IMR-90 (cell line): ENCODE measurements around the gene AOPEP. TPM values are rescaled to one million over a fixed set of nuclear protein-coding genes. Genes with fewer than 3 reads are reported as not detected.

Experiments
- ATAC-seq: fragments of 200-7000 bp; cut with Tn5 transposase; 2 replicates; pipeline ENCODE4 v1.9.1; 2020; ENCODE audit warnings: low read depth, mild to moderate bottlenecking, moderate library complexity
- BruUV-seq: library from RNA; stranded (reverse); fragments of 400-500 nt; replicated peaks from 2 replicates; lab custom pipeline; 2021; lab: Mats Ljungman, UMichigan
- CTCF ChIA-PET: fragments of 300-600 bp; formaldehyde crosslinking; extraction: SDS; loops from one replicate; lab custom pipeline; 2021; ENCODE audit warnings: antibody characterized with exemption; lab: Yijun Ruan, JAX
- POLR2A ChIA-PET: fragments of 300-600 bp; sonication (Branson Sonifier 250); formaldehyde crosslinking; loops from one replicate; lab custom pipeline; 2022; ENCODE audit warnings: antibody characterized with exemption; ENCODE audit not compliant: unreplicated experiment; lab: Charles Lee
- DNase-seq: peaks from one replicate; pipeline ENCODE4 v3.0.0; 2013
- H2AFZ ChIP-seq: replicated peaks from 2 replicates; pipeline ENCODE3; 2013; ENCODE audit warnings: low read length, mild to moderate bottlenecking; ENCODE audit not compliant: poor library complexity
- H2AK5ac ChIP-seq: 2 replicates; pipeline ENCODE4 v1.6.1; 2013; ENCODE audit warnings: low read depth, low read length, inconsistent platforms
- H2AK9ac ChIP-seq: replicated peaks from 2 replicates; pipeline ENCODE3; 2013; ENCODE audit warnings: mild to moderate bottlenecking, low read depth, low read length, moderate library complexity; ENCODE audit not compliant: poor library complexity
- H2BK120ac ChIP-seq: 2 replicates; pipeline ENCODE4 v1.6.1; 2013; ENCODE audit warnings: low read depth, low read length, inconsistent platforms
- H2BK15ac ChIP-seq: 3 replicates; pipeline ENCODE4 v1.6.1; 2013; ENCODE audit warnings: low read depth, low read length, inconsistent platforms
- H2BK20ac ChIP-seq: 2 replicates; pipeline ENCODE4 v1.6.1; 2013; ENCODE audit warnings: low read depth, mild to moderate bottlenecking, inconsistent platforms, low read length, moderate library complexity
- H2BK5ac ChIP-seq: 2 replicates; pipeline ENCODE4 v1.6.1; 2013; ENCODE audit warnings: mild to moderate bottlenecking, low read depth, low read length, inconsistent platforms; ENCODE audit not compliant: poor library complexity, severe bottlenecking
- H3K14ac ChIP-seq: replicated peaks from 2 replicates; pipeline ENCODE4 v1.6.1; 2013; ENCODE audit warnings: low read depth, low read length, inconsistent platforms
- H3K18ac ChIP-seq: 2 replicates; pipeline ENCODE4 v1.6.1; 2013; ENCODE audit warnings: low read depth, low read length, control low read depth
- H3K23ac ChIP-seq: 2 replicates; pipeline ENCODE4 v1.6.1; 2013; ENCODE audit warnings: low read depth, low read length, inconsistent platforms
- H3K27ac ChIP-seq: 2 replicates; pipeline ENCODE4 v1.5.1; 2013; ENCODE audit warnings: mild to moderate bottlenecking, control low read depth, low read length; ENCODE audit not compliant: insufficient read depth
- H3K27me3 ChIP-seq: 2 replicates; pipeline ENCODE4 v1.6.1; 2013; ENCODE audit warnings: low read length; ENCODE audit not compliant: control insufficient read depth, insufficient read depth
- H3K36me3 ChIP-seq: 2 replicates; pipeline ENCODE4 v1.6.1; 2013; ENCODE audit warnings: low read length, mixed read lengths; ENCODE audit not compliant: control insufficient read depth, insufficient read depth
- H3K4ac ChIP-seq: 2 replicates; pipeline ENCODE4 v1.6.1; 2013; ENCODE audit warnings: low read depth, low read length, inconsistent platforms
- H3K4me1 ChIP-seq: 2 replicates; pipeline ENCODE4 v1.6.1; 2013; ENCODE audit warnings: low read length, mixed read lengths; ENCODE audit not compliant: control insufficient read depth, insufficient read depth
- H3K4me2 ChIP-seq: 2 replicates; pipeline ENCODE4 v1.6.1; 2013; ENCODE audit warnings: low read depth, mild to moderate bottlenecking, control low read depth, low read length, moderate library complexity
- H3K4me3 ChIP-seq: 2 replicates; pipeline ENCODE4 v1.5.1; 2013; ENCODE audit warnings: low read depth, mild to moderate bottlenecking, control low read depth, low read length, moderate library complexity; ENCODE audit not compliant: insufficient read depth
- H3K56ac ChIP-seq: 2 replicates; pipeline ENCODE4 v1.6.1; 2013; ENCODE audit warnings: low read length, inconsistent platforms; ENCODE audit not compliant: insufficient read depth; ENCODE audit errors: extremely low read depth
- H3K79me1 ChIP-seq, 2 experiments: 2 replicates each; pipeline ENCODE4 v1.6.1; 2013; ENCODE audit warnings: low read length in 2 of 2, inconsistent platforms in 1 of 2, low read depth in 1 of 2
- H3K9ac ChIP-seq: 2 replicates; pipeline ENCODE4 v1.6.1; 2013; ENCODE audit warnings: low read depth, low read length, control low read depth
- H3K9me1 ChIP-seq: 2 replicates; pipeline ENCODE4 v1.6.1; 2013; ENCODE audit warnings: low read length, inconsistent platforms; ENCODE audit not compliant: insufficient read depth
- H3K9me3 ChIP-seq: 2 replicates; pipeline ENCODE4 v1.6.1; 2013; ENCODE audit warnings: low read length; ENCODE audit not compliant: control insufficient read depth, insufficient read depth
- H4K20me1 ChIP-seq: 2 replicates; pipeline ENCODE4 v1.6.1; 2013; ENCODE audit warnings: low read length, inconsistent platforms; ENCODE audit not compliant: insufficient read depth
- H4K5ac ChIP-seq: 2 replicates; pipeline ENCODE4 v1.6.1; 2013; ENCODE audit warnings: mild to moderate bottlenecking, low read depth, low read length, control low read depth
- H4K8ac ChIP-seq, 2 experiments: 2 replicates each; pipeline ENCODE4 v1.6.1; 2013; ENCODE audit warnings: low read depth in 2 of 2, low read length in 2 of 2, control low read depth in 1 of 2, inconsistent platforms in 1 of 2
- H4K91ac ChIP-seq: 2 replicates; pipeline ENCODE4 v1.6.1; 2013; ENCODE audit warnings: low read depth, low read length, inconsistent platforms; ENCODE audit not compliant: insufficient read depth
- BHLHE40 ChIP-seq: fragments of 150-350 bp; IDR thresholded peaks from 2 replicates; pipeline ENCODE4 v1.6.1; 2016; ENCODE audit warnings: mild to moderate bottlenecking, low read depth, low read length
- CHD1 ChIP-seq: IDR thresholded peaks from 2 replicates; pipeline ENCODE4 v1.6.1; 2012; ENCODE audit warnings: low read depth, low read length, improper control_type of control experiment
- ELK1 ChIP-seq: fragments of 150-350 bp; IDR thresholded peaks from 2 replicates; pipeline ENCODE4 v1.6.1; 2016; ENCODE audit warnings: low read depth, mild to moderate bottlenecking, low read length, moderate library complexity, borderline replicate concordance
- MXI1 ChIP-seq: IDR thresholded peaks from 2 replicates; pipeline ENCODE4 v1.6.1; 2012; ENCODE audit warnings: low read depth, mild to moderate bottlenecking, low read length, moderate library complexity, borderline replicate concordance
- POLR2A ChIP-seq: IDR thresholded peaks from 2 replicates; pipeline ENCODE4 v1.6.1; 2012; ENCODE audit warnings: mild to moderate bottlenecking, low read depth, low read length
- USF2 ChIP-seq: fragments of 150-350 bp; IDR thresholded peaks from 2 replicates; pipeline ENCODE4 v1.6.1; 2017; ENCODE audit warnings: mild to moderate bottlenecking, antibody characterized with exemption, low read length, low read depth
- WGBS, 2 experiments: methylation state at CpG; one replicate each; pipeline versions ENCODE4 v1.1.5 to v1.1.7; 2013; ENCODE audit warnings: missing lambda C conversion rate in 2 of 2; ENCODE audit not compliant: insufficient read length in 1 of 2; ENCODE audit errors: extremely low coverage in 2 of 2; 5-methylcytosine and 5-hydroxymethylcytosine counted together
- dilution Hi-C: fragments of 300-500 bp; cut with HindIII; formaldehyde crosslinking; loops from one replicate; pipeline ENCODE4 v1.14.3; 2018; ENCODE audit warnings: low sequenced_read_pairs; ENCODE audit not compliant: unreplicated experiment
- in situ Hi-C: fragments of 300-500 bp; cut with MboI; formaldehyde crosslinking; loops from 3 replicates; pipeline ENCODE4 v1.14.3; 2019; ENCODE audit warnings: low sequenced_read_pairs, inconsistent platforms, mixed read lengths
- intact Hi-C: fragments of 100-400 bp; cut with micrococcal nuclease; formaldehyde crosslinking; loops from 2 replicates; pipeline ENCODE4 v1.10.0; 2022
- polyA plus RNA-seq, 3 experiments: library from polyadenylated mRNA; depleted of rRNA; stranded (reverse); fragments of >200 nt; gene quantifications; 2 replicates each; pipeline ENCODE4 v1.2.3, GENCODE V29; 2012; ENCODE audit warnings: low replicate concordance in 1 of 3
- total RNA-seq: library from RNA; depleted of rRNA; stranded (reverse); fragments of >200 nt; gene quantifications from 2 replicates; pipeline ENCODE4 v1.2.3, GENCODE V29; 2012

The AOPEP gene
- total and polyA plus RNA-seq, 2 of the 4 experiments (the other 2 are of a cell fraction), result 34.9 to 38.7 TPM

- Histone ChIP-seq H4K8ac (no peak overlapping the region), H3K14ac (no peak overlapping the region), H3K4me3 (no peak overlapping the region), H3K27ac (no peak overlapping the region), H3K36me3 (no peaks in the 10 kb centered on the region), H2BK15ac (peak overlapping the region; percentile 35; the same call in 1 of the 3 replicates), H3K23ac (no peak overlapping the region), H3K4me2 (no peak overlapping the region), H4K20me1 (no peaks in the 10 kb centered on the region), H3K56ac (no peak overlapping the region), H3K18ac (no peak overlapping the region), H2BK20ac (0 out of 2 replicates have a peak overlapping the region, but pooled peaks have one; percentile 28), H2AFZ (peak overlapping the region; percentile 25), H3K27me3 (no peaks in the 10 kb centered on the region), H3K4ac (peak overlapping the region; percentile 41; the same call in 1 of the 2 replicates), H3K79me1 (peaks cover under 1 to 33% of the 10 kb centered on the region in 2 experiments; a peak in 3 of 4 replicates), H4K91ac (no peak overlapping the region; the same call in 1 of the 2 replicates), H2BK120ac (peak overlapping the region; percentile 56; the same call in 1 of the 2 replicates), H2AK9ac (peak overlapping the region; percentile 23), H2AK5ac (peak overlapping the region; percentile 53; the same call in 1 of the 2 replicates), H3K9ac (no peak overlapping the region), H3K9me1 (peaks cover 11% of the 10 kb centered on the region), H4K5ac (0 out of 2 replicates have a peak overlapping the region, but pooled peaks have one; percentile 11), H2BK5ac (no peak overlapping the region), H3K4me1 (peaks cover 24% of the 10 kb centered on the region), H3K9me3 (no peaks in the 10 kb centered on the region)
- TF ChIP-seq POLR2A (no peak), USF2 (no peak), MXI1 (no peak), CHD1 (no peak), BHLHE40 (no peak), ELK1 (no peak)
- ChIA-PET POLR2A (no interaction called here), CTCF (no interaction called here)
- intact Hi-C loops (loop anchor here (10.0 kb wide), 1 partner anchor 215 kb away; no protein-coding TSS in a partner anchor), in situ Hi-C loops (no loop called here), dilution Hi-C loops (no loop called here)
- 96% methylated on average over 10 of the region's 20 CpGs; no CpG with 5 or more reads in 1 of the 2 experiments for WGBS, 2 experiments
- no TSS peak for BruUV-seq
- no peak for DNase-seq
- ATAC-seq, result no peak
Measured at GRCh38 chr9:94909965-94910730, 183.6 kb downstream of the AOPEP start.
